Esophagus squamous epithelium (tissue), 5 donors: ENCODE data around the gene MRPS24. TPM values are rescaled to one million over a fixed set of nuclear protein-coding genes. Genes with fewer than 3 reads are reported as not detected.
A peak's percentile ranks its signal among the peaks of the same experiment; 100 is the strongest.

Experiments used
- DNase-seq: peaks from one replicate; lab custom pipeline; 2025; lab: John Stamatoyannopoulos, UW
- H3K27ac ChIP-seq, 4 donors: fragments of 200-600 bp; sonication (generic); one replicate each; pipeline ENCODE4 v1.5.1; 2016 to 2019; ENCODE audit warnings: mild to moderate bottlenecking in 1 of 4
- H3K27me3 ChIP-seq, 4 donors: fragments of 200-600 bp; sonication (generic); 1 replicate in 3 of 4; 2 replicates in 1 of 4; pipeline versions ENCODE4 v1.5.1 to v1.6.0; 2017 to 2021; ENCODE audit warnings: antibody characterized with exemption in 1 of 4
- H3K36me3 ChIP-seq, 3 donors: fragments of 200-600 bp; sonication (generic); one replicate each; pipeline ENCODE4 v1.5.1; 2016 to 2019
- H3K4me1 ChIP-seq, 3 donors: fragments of 200-600 bp; sonication (generic); one replicate each; pipeline ENCODE4 v1.5.1; 2017 to 2019
- H3K4me3 ChIP-seq, 4 donors: fragments of 200-600 bp; sonication (generic); 1 replicate in 3 of 4; 2 replicates in 1 of 4; pipeline ENCODE4 v1.5.1; 2016 to 2019; ENCODE audit warnings: mild to moderate bottlenecking in 2 of 4, moderate library complexity in 1 of 4
- H3K9me3 ChIP-seq, 3 donors: fragments of 200-600 bp; sonication (generic); one replicate each; pipeline ENCODE4 v1.5.1; 2016 to 2019
- CTCF ChIP-seq, 6 experiments: fragments of 450-650 bp in 4 of 6; fragments of 200-600 bp in 2 of 6; sonication (generic) in 2 of 6; IDR thresholded peaks; one replicate each; pipeline ENCODE4 v1.5.1; 2016 to 2019; ENCODE audit warnings: antibody characterized with exemption in 6 of 6, mild to moderate bottlenecking in 4 of 6, moderate library complexity in 4 of 6
- POLR2A ChIP-seq, 4 donors: fragments of 450-650 bp; IDR thresholded peaks; one replicate each; pipeline ENCODE4 v1.6.1; 2017; ENCODE audit warnings: antibody characterized with exemption in 4 of 4, mild to moderate bottlenecking in 4 of 4, moderate library complexity in 3 of 4
- WGBS, 2 donors: methylation state at CpG; one replicate each; pipeline ENCODE4 v1.1.5; 2018; 5-methylcytosine and 5-hydroxymethylcytosine counted together
- intact Hi-C: fragments of 100-400 bp; cut with DNase I; formaldehyde crosslinking; loops from one replicate; pipeline ENCODE4 v1.15.0; 2022
- total RNA-seq, 4 donors: library from RNA; depleted of rRNA; stranded (reverse); fragments of >200 nt; gene quantifications; one replicate each; pipeline ENCODE4 v1.1.0, GENCODE V29; 2016
- donor health status: DM: yes; HTN: yes; CAD: no.

MRPS24 gene
- total RNA-seq, 4 donors from 2014 or later: 86.0 to 144 (median 117) TPM

GRCh38 chr7:43868181-43868580 is 1.1 kb downstream of the MRPS24 start:
- Histone ChIP-seq H3K27ac (peak overlapping the region in 2 of 4 donors; percentile 84 to 85), H3K27me3 (no peaks in the 10 kb centered on the region), H3K36me3 (peaks cover 0 to 29% (median 7%) of the 10 kb centered on the region in 3 donors), H3K4me3 (peak overlapping the region in 3 of 4 donors; percentile 66 to 93 (median 91)), H3K4me1 (peaks cover 18 to 53% (median 37%) of the 10 kb centered on the region in 3 donors), H3K9me3 (no peaks in the 10 kb centered on the region)
- intact Hi-C loops: no loop called here
- TF ChIP-seq POLR2A (IDR thresholded peaks at IDR 0.05): no peak
- no peak for TF ChIP-seq CTCF (IDR thresholded peaks at IDR 0.05)
- WGBS, 2 donors: 58% methylated on average over 7 of the region's 7 CpGs
- no peak for DNase-seq

- DNase-seq: no peak
- Histone ChIP-seq H3K4me3 (no peak overlapping the region), H3K27me3 (no peaks in the 10 kb centered on the region), H3K4me1 (peaks cover 5 to 34% (median 20%) of the 10 kb centered on the region in 3 donors), H3K36me3 (peaks cover 0 to 29% (median 7%) of the 10 kb centered on the region in 3 donors), H3K9me3 (no peaks in the 10 kb centered on the region), H3K27ac (no peak overlapping the region)
- intact Hi-C loops: no loop called here
- TF ChIP-seq POLR2A (IDR thresholded peaks at IDR 0.05): no peak
- TF ChIP-seq CTCF (IDR thresholded peaks at IDR 0.05): no peak
- WGBS, 2 donors: 91 to 92% methylated on average over 3 of the region's 3 CpGs
Measured at GRCh38 chr7:43865277-43865676, 4.0 kb downstream of the MRPS24 start.

- WGBS, 2 donors: 20 to 24% methylated on average over 5 to 6 of the region's 8 CpGs
- DNase-seq: no peak
- intact Hi-C loops: no loop called here
- no peaks in the 10 kb centered on the region for H3K9me3 ChIP-seq
- H3K36me3 ChIP-seq: peaks cover 0 to 29% (median 7%) of the 10 kb centered on the region in 3 donors
- H3K27me3 ChIP-seq: no peaks in the 10 kb centered on the region
- H3K4me1 ChIP-seq: peaks cover 5 to 26% (median 13%) of the 10 kb centered on the region in 3 donors
- no peak for TF ChIP-seq CTCF (IDR thresholded peaks at IDR 0.05)
- no peak for TF ChIP-seq POLR2A (IDR thresholded peaks at IDR 0.05)
- no peak overlapping the region for H3K4me3 ChIP-seq
- peak overlapping the region in 2 of 4 donors; percentile 46 to 60 for H3K27ac ChIP-seq
Measured at GRCh38 chr7:43864126-43864525, 5.2 kb downstream of the MRPS24 start.

- no peak for DNase-seq
- no peaks in the 10 kb centered on the region for H3K9me3 ChIP-seq
- no peak overlapping the region for H3K4me3 ChIP-seq
- WGBS, 2 donors: 76 to 86% methylated on average over 1 of the region's 1 CpG
- H3K4me1 ChIP-seq: no peaks in the 10 kb centered on the region
- no peaks in the 10 kb centered on the region for H3K36me3 ChIP-seq
- TF ChIP-seq CTCF (IDR thresholded peaks at IDR 0.05) (no peak), POLR2A (IDR thresholded peaks at IDR 0.05) (no peak)
- H3K27me3 ChIP-seq: no peaks in the 10 kb centered on the region
- intact Hi-C loops: no loop called here
- H3K27ac ChIP-seq: no peak overlapping the region
Measured at GRCh38 chr7:43856996-43857395, 12.3 kb downstream of the MRPS24 start.

- 96% methylated on average over 4 of the region's 4 CpGs for WGBS, 2 donors
- H3K27ac ChIP-seq: no peak overlapping the region
- intact Hi-C loops: no loop called here
- no peaks in the 10 kb centered on the region for H3K27me3 ChIP-seq
- no peaks in the 10 kb centered on the region for H3K9me3 ChIP-seq
- no peaks in the 10 kb centered on the region for H3K4me1 ChIP-seq
- no peak overlapping the region for H3K4me3 ChIP-seq
- TF ChIP-seq POLR2A (IDR thresholded peaks at IDR 0.05) (no peak), CTCF (IDR thresholded peaks at IDR 0.05) (no peak)
- no peaks in the 10 kb centered on the region for H3K36me3 ChIP-seq
- DNase-seq: no peak
Measured at GRCh38 chr7:43856316-43856715, 13.0 kb downstream of the MRPS24 start.
